ENCODE measurements around the gene TDRKH.

DNA sequence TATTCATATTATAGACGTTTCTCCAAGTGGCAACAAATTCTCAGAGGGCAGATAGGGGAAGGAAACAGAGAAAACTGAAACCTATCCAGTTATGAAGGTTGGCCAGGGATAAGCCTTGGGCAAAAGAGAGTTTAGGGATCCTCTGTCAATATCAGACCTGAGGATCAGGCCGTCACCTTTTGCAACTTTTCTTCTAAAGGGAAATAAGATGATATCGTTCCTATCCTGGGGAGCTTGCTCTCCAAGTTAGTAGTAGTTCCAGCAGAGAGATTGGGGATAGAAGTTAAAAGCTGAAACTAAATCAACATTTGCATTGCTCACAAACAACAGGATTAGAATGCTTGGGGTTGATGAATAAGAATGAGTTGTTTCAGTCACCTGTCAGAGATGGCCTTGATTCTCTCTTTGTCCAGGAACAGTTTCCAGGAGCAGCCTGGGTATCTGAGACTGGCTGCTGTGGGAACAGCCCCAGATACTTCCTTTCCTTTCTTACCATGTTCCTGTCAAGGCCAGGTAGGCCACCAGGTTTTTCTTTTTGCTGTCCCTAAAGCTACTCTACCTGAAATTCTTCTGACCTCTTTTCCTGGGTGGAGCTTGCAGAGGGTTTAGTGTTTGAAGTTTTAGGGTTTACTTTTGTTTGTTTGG, 66.5 kb downstream of the TDRKH start:
- TF ChIP-seq, protein P1, sequence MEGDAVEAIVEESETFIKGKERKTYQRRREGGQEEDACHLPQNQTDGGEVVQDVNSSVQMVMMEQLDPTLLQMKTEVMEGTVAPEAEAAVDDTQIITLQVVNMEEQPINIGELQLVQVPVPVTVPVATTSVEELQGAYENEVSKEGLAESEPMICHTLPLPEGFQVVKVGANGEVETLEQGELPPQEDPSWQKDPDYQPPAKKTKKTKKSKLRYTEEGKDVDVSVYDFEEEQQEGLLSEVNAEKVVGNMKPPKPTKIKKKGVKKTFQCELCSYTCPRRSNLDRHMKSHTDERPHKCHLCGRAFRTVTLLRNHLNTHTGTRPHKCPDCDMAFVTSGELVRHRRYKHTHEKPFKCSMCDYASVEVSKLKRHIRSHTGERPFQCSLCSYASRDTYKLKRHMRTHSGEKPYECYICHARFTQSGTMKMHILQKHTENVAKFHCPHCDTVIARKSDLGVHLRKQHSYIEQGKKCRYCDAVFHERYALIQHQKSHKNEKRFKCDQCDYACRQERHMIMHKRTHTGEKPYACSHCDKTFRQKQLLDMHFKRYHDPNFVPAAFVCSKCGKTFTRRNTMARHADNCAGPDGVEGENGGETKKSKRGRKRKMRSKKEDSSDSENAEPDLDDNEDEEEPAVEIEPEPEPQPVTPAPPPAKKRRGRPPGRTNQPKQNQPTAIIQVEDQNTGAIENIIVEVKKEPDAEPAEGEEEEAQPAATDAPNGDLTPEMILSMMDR (conservative IDR thresholded peaks at IDR 0.05; ENCODE audit: low read depth in 2 of 2), result no peak
- TF ChIP-seq REST (IDR thresholded peaks at IDR 0.05; ENCODE audit: unreplicated experiment), result no peak
- TF ChIP-seq EZH2 (IDR thresholded peaks at IDR 0.05; ENCODE audit: low read depth, unreplicated experiment), result no peak
- TF ChIP-seq NANOG (IDR thresholded peaks at IDR 0.05; ENCODE audit: borderline replicate concordance), result no peak
- TF ChIP-seq EZH2phosphoT487 (IDR thresholded peaks at IDR 0.05; ENCODE audit: unreplicated experiment), result no peak
- no peak for TF ChIP-seq CREB1 (CRISPR knock-in tag; IDR thresholded peaks at IDR 0.05; ENCODE audit: low read depth)
- no peak for TF ChIP-seq POLR2AphosphoS5 (IDR thresholded peaks at IDR 0.05; ENCODE audit: low read depth)
- peak; percentile 59 for TF ChIP-seq JUNB (IDR thresholded peaks at IDR 0.05; ENCODE audit: unreplicated experiment)
- no peak for TF ChIP-seq ZNF331 (CRISPR knock-in tag; IDR thresholded peaks at IDR 0.05; ENCODE audit: low read depth)

All from GM23338 (cell line).